GM21367 (cell line): ENCODE measurements around the gene LRRTM2.
"Not testable (repeated sequence)": the region's sequence is repeated elsewhere in the genome, so short reads cannot be mapped to it uniquely, and the experiment has no call there.

Experiments
- ATAC-seq: cut with Tn5 transposase; IDR thresholded peaks from one replicate; pipeline ENCODE4 v1.9.1; 2021; ENCODE audit not compliant: unreplicated experiment

LRRTM2 gene, protein sequence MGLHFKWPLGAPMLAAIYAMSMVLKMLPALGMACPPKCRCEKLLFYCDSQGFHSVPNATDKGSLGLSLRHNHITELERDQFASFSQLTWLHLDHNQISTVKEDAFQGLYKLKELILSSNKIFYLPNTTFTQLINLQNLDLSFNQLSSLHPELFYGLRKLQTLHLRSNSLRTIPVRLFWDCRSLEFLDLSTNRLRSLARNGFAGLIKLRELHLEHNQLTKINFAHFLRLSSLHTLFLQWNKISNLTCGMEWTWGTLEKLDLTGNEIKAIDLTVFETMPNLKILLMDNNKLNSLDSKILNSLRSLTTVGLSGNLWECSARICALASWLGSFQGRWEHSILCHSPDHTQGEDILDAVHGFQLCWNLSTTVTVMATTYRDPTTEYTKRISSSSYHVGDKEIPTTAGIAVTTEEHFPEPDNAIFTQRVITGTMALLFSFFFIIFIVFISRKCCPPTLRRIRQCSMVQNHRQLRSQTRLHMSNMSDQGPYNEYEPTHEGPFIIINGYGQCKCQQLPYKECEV

DNA sequence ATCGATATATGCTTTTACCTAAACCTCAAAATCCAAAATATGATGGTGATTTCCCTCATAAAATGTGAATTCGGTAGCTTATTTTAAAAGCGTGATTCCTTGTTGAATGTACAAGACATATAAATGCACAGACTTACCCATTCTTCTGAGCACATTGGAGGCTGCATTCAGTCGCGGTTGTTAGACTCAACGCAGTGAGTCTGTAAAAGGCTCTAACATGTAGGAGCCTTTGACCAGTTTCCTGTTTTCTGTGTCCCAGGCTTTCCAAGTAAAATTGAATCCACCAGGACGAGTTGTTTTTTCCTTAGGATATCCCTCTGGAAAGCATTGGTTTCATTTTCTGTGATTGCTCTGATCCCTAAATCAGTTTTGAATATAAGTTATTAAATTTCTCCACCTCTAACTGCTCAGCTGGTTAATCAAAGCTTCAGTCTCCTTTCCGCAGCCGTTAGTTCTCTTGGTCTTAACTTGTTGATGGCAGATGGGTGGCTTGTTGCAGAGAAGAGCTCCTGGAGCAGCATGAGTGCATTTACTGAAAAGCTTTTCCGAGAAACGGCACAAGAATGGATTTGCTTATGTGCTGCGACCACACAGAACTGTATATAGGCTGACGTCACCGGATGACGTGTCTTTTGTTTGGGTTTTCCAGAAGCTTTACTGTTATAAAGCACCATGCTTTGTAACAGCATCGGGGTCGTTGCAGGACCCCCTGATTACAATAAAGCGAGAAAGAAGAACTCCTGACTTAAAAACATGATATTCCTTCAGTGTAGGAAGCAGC, at the start of gene LRRTM2:
TSS of gene LRRTM2 (minus strand) at position 565 of the 781 bp plus-strand sequence. CDS start at position 141, 424 bp downstream.
- ATAC-seq, result no peak

DNA sequence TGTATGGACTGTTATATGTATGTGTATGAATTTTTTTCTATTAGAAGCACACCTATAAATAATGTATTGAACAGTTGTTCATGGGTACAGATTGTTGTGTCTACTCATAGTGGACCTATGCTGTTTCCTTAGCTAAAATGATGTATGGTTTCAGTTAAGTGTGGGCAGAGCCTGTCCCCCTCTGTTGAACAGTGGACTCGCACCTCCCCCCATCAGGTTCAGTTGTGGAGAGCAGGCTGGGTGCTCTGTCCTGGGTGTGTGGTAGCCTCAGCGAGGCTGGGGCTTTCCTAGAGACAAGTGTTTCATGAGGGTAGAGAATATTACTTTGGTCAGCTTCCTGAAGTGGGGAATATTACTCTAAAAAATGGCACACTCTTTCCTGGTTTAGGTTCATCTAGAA, 47.4 kb upstream of the LRRTM2 start:
- no peak for ATAC-seq

DNA sequence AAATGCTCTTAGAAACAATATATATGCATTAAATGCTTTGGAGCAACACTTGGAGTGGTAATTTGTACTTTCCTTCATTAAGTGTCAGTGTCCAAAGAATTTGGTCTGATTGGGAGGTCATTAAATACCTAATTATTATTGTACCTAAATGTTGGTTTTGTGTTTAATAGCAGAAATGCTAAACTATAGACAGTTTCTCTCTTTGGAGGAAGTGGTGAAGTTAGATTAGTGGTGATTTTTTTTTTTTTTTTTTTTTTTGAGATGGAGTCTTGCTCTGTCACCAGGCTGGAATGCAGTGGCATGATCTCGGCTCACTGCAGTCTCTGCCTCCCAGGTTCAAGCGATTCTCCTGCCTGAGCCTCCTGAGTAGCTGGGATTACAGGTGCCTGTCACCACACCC, 46.2 kb upstream of the LRRTM2 start:
- ATAC-seq, result not testable (repeated sequence)

DNA sequence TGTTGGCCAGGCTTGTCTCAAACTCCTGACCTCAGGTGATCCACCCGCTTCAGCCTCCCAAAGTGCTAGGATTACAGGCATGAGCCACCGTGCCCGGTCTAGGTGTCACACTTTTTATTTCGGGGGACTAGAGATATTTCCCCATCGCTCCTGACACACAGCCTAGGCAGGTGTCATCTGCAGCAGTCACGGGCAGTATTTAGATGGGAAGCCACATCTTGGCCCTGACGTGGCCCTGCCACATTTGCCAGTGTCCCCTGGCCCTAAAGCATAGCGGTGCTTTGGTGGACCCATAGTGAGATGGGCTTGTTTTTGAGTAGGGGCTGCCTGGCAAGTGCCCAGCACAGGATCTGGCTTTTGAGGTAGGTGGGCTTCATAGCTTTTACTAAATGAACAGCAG, 45.0 kb upstream of the LRRTM2 start:
- no peak for ATAC-seq

GRCh38 chr5:138918686-138919085, 43.6 kb upstream of the LRRTM2 start:
- no peak for ATAC-seq

DNA sequence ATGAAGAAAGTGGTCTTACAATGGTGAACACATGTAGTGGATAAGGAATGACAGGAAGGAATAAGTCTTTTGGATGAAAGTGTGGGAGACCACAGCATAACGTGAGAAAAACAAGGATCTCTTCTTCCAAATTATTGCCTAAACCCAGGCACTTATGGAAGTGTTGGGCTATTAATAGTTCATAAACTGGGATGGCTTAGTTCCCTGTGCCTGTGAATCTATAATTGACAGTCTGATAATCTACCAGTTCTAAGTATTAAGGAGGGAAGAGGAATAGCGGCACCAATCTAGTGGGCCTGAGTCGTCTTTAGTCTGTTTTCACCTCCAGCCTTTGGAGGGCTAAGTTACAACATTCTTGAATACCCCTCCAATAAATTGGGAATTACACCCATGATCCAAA, 39.2 kb upstream of the LRRTM2 start:
- no peak for ATAC-seq

DNA sequence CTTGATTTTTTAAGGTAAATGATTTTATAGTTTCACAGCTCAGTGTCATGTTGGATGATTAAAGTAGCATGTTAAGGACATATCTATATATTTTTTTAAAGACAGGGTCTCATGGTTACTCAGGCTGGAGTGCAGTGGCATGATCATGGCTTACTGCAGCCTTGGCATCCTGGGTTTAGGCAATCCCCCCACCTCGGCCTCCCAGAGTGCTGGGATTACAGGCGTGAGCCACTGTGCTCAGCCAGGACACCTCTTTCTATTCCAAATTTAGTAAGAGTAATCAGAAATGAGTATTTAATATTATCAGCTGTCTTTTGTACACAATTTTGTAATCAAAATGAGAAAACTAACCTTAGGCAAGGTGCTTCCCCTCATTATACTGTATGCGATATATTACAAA, 38.6 kb upstream of the LRRTM2 start:
- no peak for ATAC-seq

GRCh38 chr5:138912093-138912492, 37.0 kb upstream of the LRRTM2 start:
- no peak for ATAC-seq

DNA sequence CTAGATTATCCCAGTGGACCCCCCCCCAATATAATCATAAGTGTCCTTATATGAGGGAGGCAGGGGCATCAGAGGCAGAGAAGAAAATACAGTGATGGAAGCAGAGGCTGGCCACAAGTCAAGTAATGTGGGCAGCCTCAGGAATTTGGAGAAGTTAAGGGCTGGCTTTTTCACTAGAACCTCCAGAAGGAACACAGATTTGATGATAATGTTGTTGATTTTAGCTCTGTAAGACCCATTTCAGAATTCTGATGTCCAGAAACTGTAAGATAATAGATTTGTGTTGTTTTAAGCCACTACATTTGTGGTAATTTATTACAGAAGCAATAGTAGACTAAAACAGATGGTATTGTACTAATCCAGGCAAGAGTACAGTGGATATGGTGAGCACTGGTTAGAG, 36.3 kb upstream of the LRRTM2 start:
- ATAC-seq, result no peak

DNA sequence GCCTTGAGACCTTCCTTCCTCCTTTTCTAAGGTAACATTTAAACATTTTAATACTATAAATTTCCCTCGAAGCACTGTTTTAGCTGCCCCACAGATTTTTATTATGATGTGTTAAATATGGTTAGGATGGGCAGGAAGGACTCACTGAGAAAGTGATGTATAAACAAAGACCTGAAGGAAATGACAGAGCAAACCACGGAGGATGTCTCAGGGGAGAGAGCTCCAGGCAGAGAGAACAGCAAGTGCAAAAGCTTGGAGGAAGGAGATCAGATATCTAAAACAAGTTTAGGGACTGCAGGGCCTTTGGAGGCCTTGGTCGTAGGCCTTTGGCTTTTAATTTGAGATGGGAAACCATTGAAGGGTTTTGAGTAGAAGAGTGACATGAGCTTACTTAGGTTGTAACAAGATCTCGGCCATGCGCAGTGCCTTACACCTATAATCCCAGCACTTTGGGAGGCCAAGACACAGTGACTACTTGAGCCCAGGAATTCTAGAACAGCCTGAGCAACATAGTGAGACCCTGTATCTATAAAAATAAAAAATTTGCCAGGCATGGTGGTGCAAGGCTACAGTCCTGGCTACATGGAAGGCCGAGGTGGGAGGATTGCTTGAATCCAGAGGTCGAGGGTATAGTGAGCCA, 35.5 kb upstream of the LRRTM2 start:
- ATAC-seq, result no peak

- ATAC-seq, result no peak
Measured at GRCh38 chr5:138909734-138910133, 34.6 kb upstream of the LRRTM2 start.

DNA sequence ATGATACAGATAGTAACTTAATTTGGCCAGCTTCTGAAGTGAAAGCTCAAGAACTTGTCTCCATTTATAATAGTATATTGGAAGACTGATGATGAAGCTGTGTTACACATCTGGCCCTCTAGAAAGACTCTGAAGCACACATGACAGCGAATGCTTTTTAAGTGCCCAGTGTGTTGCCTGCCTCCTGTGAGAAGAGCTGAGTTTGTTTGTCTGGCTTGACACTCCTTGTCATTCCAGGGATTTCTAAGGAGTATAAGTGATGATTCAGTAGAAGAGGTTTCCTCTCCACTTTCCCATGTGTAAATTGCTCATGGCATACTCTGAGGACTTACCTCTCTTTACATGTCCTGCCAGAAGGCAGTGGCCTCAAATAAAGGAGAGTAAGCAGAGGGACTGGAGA, 30.4 kb upstream of the LRRTM2 start:
- ATAC-seq, result no peak

- ATAC-seq, result no peak
Measured at GRCh38 chr5:138903130-138903775, 28.1 kb upstream of the LRRTM2 start.

DNA sequence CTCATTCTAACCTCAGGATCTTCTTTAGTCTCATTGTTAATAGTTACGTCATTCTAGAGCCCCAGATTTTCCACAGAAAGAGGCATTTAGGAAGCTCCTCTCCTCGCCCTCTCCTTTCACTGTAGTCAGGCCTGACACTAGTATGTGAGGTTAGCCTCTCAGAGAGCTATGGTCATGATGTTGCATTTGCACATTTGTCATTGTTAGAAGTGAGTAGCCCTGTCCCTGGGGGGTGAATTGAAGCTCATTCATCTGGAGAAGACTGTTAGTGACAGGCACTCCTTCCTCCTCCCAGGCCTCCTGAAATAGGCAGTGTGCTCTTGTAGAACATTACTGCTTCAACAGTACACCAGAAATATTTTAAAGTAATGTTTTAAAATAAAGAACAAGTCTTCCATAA, 26.6 kb upstream of the LRRTM2 start:
- ATAC-seq, result no peak

- no peak for ATAC-seq
Measured at GRCh38 chr5:138900281-138900965, 25.3 kb upstream of the LRRTM2 start.

DNA sequence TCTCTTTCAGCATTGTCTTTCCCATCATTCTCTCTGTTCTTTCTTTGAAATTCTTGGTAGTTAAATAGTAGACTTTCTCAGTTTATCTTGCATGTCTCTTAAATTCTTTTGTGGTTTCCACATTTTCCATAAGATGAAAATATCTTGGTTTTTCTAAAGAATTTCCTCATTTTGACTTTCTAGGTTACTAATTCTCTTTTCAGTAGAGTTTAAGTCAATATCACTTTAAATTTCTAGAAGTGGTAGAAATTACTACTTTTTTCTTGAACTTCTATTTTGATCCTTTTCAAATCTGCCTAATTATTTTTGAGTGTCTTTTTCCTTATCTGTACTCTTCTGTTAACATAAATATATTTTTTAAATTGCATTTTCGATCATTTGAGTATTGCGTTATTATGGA, 23.6 kb upstream of the LRRTM2 start:
- no peak for ATAC-seq

GRCh38 chr5:138898299-138898698, 23.2 kb upstream of the LRRTM2 start:
- ATAC-seq, result no peak

GRCh38 chr5:138895918-138896317, 20.8 kb upstream of the LRRTM2 start:
- ATAC-seq, result no peak

DNA sequence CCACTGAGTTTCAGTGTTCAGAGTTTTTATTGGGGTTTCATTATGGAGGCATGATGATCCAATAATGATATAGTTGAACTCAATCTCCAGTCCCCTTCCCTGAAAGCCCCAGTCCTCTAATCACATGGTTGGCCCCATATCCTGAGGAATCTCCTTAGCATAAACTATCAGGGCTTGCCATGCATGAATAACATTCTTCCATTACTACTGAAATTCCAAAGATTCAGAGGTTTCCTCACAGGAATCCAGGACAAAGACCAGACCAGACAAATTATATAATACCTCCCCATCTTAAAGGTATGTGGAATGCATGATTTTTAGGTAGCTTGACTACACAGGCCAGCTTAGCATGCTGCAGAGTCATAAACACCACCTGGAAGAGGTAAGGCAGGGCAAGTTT, 15.5 kb upstream of the LRRTM2 start:
- no peak for ATAC-seq

DNA sequence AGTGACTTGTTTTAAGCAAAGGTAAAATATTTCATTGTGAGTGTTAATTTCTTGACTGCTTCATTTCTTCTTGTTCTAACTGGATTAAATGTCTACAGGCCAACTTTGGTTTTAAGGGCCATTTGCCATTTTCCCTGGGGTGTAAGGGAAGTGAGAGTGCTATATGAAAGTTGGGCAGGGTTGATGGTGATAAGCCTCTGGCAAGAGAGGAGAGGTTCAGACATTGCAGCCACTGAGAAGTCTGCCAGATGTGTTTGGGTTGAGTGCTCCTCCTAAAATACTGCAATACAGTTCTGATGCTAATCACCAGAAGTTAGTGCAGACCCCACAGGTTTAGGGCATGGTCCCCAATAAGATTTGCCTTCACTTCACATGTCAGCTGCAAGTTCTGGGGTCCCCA, 14.9 kb upstream of the LRRTM2 start:
- no peak for ATAC-seq

DNA sequence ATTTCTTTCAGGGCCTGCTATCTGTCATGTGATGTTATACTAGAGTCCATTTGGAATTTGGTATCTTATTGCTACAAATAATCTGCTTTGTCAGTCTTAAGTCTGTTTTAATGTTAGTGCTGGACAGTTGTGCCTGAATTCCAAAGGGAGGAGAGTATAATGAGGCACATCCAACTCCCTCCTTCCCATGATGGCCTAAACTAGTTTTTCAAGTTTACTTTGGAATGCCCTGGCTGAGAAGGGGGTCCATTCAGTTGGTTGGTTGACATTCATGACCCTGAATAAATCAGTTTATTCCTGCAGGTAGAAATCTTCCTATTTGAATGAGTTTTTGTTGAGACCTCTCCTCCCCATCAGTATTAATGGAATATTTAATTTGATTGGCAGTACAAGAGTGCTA, 9.4 kb upstream of the LRRTM2 start:
- ATAC-seq, result no peak
